Measurements from ENCODE around the gene PHYKPL.

- TF ChIP-seq CTCF (IDR thresholded peaks at IDR 0.05): no peak
- TF ChIP-seq POLR2AphosphoS5 (IDR thresholded peaks at IDR 0.05; ENCODE audit: insufficient read depth in 1 of 2, low read depth in 1 of 2): no peak
- no peak for TF ChIP-seq POLR2A (IDR thresholded peaks at IDR 0.05)
Measured at GRCh38 chr5:178218237-178218776, 14.3 kb downstream of the PHYKPL start.
